NT2/D1 (cell line): ENCODE data around the gene DICER1.

Experiments
- DNase-seq: peaks from one replicate; pipeline ENCODE4 v3.0.0-alpha.2; 2011; ENCODE audit warnings: low read depth, low spot score
- H3K27me3 ChIP-seq: 2 replicates; pipeline ENCODE4 v1.6.0; 2011; ENCODE audit warnings: mild to moderate bottlenecking; ENCODE audit not compliant: insufficient read length, insufficient read depth
- H3K36me3 ChIP-seq: 2 replicates; pipeline ENCODE4 v1.6.1; 2011; ENCODE audit warnings: mild to moderate bottlenecking, low read length, mixed read lengths; ENCODE audit not compliant: insufficient read depth, insufficient read length
- H3K4me1 ChIP-seq: 2 replicates; pipeline ENCODE4 v1.5.1; 2011; ENCODE audit not compliant: insufficient read depth, insufficient read length
- H3K4me3 ChIP-seq: 2 replicates; pipeline ENCODE4 v1.5.1; 2011; ENCODE audit warnings: low read depth; ENCODE audit not compliant: insufficient read length
- H3K9ac ChIP-seq: 2 replicates; pipeline ENCODE4 v1.6.0; 2011; ENCODE audit warnings: low read depth; ENCODE audit not compliant: insufficient read length
- H3K9me3 ChIP-seq: 2 replicates; pipeline ENCODE4 v1.5.1; 2011; ENCODE audit warnings: mild to moderate bottlenecking, low read length; ENCODE audit not compliant: insufficient read depth
- SUZ12 ChIP-seq: IDR thresholded peaks from 2 replicates; pipeline ENCODE4 v1.6.1; 2011; ENCODE audit not compliant: insufficient read length, insufficient read depth; ENCODE audit errors: extremely low read depth
- YY1 ChIP-seq: IDR thresholded peaks from 2 replicates; pipeline ENCODE4 v1.6.1; 2011; ENCODE audit not compliant: insufficient read length, insufficient read depth
- ZNF274 ChIP-seq: IDR thresholded peaks from 2 replicates; pipeline ENCODE4 v1.6.1; 2011; ENCODE audit warnings: mild to moderate bottlenecking, low read depth, low read length

The DICER1 gene

DNA sequence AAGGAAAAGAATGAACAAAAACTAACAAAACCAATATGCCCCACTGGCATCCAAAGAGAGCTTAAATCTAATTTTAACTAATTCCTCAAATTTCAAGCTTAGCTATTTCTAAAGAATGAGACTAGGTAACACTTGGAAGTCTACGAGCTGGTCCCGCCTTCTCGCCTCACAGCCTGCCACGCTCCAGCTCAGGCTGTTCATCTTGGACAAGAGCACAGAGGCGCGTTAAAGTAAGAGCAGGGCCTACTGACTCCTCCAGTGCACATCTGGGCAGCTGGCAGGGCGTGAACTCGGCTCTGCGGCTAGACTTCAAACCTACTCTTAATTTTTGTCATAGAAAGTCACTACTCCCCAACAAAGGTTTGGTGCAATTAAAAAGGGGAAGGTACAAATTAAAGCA lies 64.6 kb downstream of the DICER1 start:
- no peak overlapping the region for H3K9ac ChIP-seq
- no peaks in the 10 kb centered on the region for H3K4me1 ChIP-seq
- H3K9me3 ChIP-seq: no peaks in the 10 kb centered on the region
- peaks cover 59% of the 10 kb centered on the region for H3K36me3 ChIP-seq
- no peaks in the 10 kb centered on the region for H3K27me3 ChIP-seq
- H3K4me3 ChIP-seq: no peak overlapping the region
- TF ChIP-seq ZNF274: no peak
- no peak for TF ChIP-seq YY1
- no peak for TF ChIP-seq SUZ12
- DNase-seq: no peak

DNA sequence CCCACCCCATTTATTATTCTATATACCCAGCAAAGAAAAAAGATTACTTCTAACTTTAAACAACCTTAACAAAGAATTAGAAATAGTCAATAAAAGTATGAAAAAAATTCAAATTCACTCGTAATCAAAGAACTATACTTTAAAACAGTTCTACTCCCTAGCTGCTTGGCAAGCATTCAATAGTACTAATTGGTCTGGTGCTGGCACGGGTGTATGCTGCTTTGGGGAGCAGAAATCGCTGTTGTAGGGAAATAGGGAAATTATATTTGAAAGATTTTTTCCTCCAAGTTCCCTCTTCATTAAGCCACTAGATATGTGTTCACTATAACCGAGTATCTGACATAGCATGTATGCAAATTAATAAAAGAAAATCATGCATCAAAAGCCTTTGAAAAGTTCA lies 65.7 kb downstream of the DICER1 start:
- Histone ChIP-seq H3K36me3 (peaks cover 63% of the 10 kb centered on the region), H3K4me1 (no peaks in the 10 kb centered on the region), H3K9me3 (no peaks in the 10 kb centered on the region), H3K4me3 (no peak overlapping the region), H3K27me3 (no peaks in the 10 kb centered on the region), H3K9ac (no peak overlapping the region)
- TF ChIP-seq ZNF274 (no peak), SUZ12 (no peak), YY1 (no peak)
- no peak for DNase-seq

DNA sequence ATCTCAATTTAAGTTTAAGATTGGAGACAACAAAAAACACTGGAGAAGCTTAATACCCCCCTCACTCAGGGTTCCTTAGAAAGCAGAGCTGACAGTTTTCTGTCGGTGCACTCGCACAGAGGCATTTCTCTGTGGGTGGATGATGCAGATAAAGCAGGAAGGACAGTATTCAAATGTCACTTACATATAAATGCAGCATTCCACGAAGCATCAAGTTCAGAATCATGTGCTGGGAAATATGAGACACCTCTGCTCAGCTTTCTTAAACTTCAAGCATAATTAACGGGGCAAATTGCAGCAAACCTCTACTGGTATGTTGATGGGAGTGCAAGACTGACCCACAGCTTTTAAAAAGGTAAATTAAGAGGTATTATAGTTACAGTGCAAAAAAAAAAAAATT lies 68.7 kb downstream of the DICER1 start:
- Histone ChIP-seq H3K9me3 (no peaks in the 10 kb centered on the region), H3K36me3 (peaks cover 42% of the 10 kb centered on the region), H3K4me3 (no peak overlapping the region), H3K9ac (no peak overlapping the region), H3K27me3 (no peaks in the 10 kb centered on the region), H3K4me1 (no peaks in the 10 kb centered on the region)
- no peak for DNase-seq
- TF ChIP-seq YY1: no peak

DNA sequence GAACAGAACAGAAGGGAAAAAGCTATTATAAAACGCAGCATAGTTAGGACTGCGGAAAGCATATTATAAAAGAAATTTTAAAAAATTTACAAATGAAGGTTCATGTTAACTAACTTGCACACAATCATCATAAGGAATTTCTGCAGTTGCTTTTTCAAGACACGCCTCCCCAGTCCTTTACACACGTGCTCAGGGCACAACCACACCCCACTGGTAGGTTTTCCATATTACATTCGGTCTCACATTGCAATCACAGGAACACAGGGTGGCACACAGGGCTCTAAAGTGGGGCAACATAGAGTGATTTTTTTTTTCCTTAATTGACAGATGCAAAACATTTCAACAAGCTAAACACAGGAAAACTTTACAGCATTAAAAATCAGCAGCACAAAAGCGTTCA lies 69.7 kb downstream of the DICER1 start:
- Histone ChIP-seq H3K36me3 (peaks cover 32% of the 10 kb centered on the region), H3K27me3 (no peaks in the 10 kb centered on the region), H3K4me3 (no peak overlapping the region)

DNA sequence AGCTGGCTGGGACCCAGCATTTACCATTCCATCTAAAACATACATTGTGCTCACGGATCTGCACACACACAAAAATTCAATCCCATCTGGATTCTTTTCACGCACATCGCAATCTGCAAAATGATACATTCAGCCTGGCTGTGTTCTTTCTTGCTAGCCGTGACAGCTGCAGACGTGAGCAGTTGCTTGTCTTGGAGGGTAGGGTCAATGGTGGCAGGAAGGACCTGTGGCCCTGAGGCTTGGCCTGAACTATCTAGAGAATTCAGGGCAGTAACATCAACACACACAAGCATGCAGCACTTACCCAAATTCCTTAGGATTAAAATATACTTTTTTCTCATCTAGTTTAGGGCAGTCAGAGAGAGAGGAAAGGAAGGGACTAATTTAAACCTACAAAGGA lies 72.0 kb downstream of the DICER1 start:
- peaks cover 17% of the 10 kb centered on the region for H3K36me3 ChIP-seq
- TF ChIP-seq ZNF274: no peak
- no peak for TF ChIP-seq YY1
- TF ChIP-seq SUZ12: no peak
- no peak overlapping the region for H3K9ac ChIP-seq
- DNase-seq: no peak
- no peak overlapping the region for H3K4me3 ChIP-seq
- no peaks in the 10 kb centered on the region for H3K27me3 ChIP-seq
- H3K4me1 ChIP-seq: no peaks in the 10 kb centered on the region
- H3K9me3 ChIP-seq: no peaks in the 10 kb centered on the region

More for the DNA sequence above, 69.7 kb downstream of the DICER1 start:
- H3K9me3 ChIP-seq: no peaks in the 10 kb centered on the region
- no peak overlapping the region for H3K9ac ChIP-seq
- no peaks in the 10 kb centered on the region for H3K4me1 ChIP-seq
- TF ChIP-seq SUZ12: no peak
- DNase-seq: no peak

DNA sequence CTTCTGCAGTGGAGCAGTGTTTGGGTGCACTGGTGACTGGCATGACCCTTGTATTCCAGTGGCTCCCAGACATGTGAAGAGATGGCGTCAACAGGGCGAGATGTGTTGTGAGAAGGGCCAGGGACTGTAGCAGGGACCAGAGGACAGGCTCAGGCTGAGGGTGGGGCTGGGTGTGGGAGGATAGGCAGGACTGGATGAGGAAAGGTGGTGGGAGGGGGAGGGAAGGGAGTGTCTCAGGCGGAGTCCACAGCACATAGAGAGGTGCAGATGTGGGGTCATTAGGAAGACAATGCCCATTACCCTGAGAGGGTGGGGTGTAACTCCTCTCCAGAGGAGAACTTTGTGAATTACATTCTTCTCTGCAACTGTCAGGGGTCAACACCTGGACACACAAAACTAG lies 78.5 kb downstream of the DICER1 start:
- Histone ChIP-seq H3K9me3 (no peaks in the 10 kb centered on the region), H3K27me3 (no peaks in the 10 kb centered on the region), H3K36me3 (no peaks in the 10 kb centered on the region), H3K4me3 (no peak overlapping the region), H3K9ac (no peak overlapping the region), H3K4me1 (peaks cover 1% of the 10 kb centered on the region)
- DNase-seq: peak; percentile 48
- no peak for TF ChIP-seq YY1
- no peak for TF ChIP-seq ZNF274
- TF ChIP-seq SUZ12: no peak

DNA sequence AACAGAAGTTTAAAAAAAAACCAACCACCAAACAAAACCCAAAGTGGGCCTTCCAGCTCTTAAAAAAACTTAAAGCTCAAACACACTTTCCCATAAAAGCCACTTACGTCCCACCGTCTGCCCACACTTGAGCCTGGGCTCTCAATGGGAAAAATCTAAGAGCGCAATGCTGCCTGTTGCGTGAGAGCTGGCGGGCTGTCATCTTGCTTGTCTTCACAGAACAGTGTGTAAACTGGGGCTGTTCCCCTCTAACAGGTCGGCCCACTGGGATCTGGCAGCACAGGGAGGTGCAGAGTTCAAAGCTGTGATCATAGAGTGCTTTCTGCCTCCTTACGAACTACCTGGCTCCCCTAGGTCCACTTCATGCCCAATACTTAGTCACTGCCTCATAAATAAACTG lies 80.0 kb downstream of the DICER1 start:
- Histone ChIP-seq H3K9ac (no peak overlapping the region), H3K27me3 (no peaks in the 10 kb centered on the region), H3K9me3 (no peaks in the 10 kb centered on the region), H3K36me3 (no peaks in the 10 kb centered on the region), H3K4me3 (no peak overlapping the region), H3K4me1 (peaks cover 1% of the 10 kb centered on the region)
- TF ChIP-seq ZNF274 (no peak), SUZ12 (no peak), YY1 (no peak)
- no peak for DNase-seq

DNA sequence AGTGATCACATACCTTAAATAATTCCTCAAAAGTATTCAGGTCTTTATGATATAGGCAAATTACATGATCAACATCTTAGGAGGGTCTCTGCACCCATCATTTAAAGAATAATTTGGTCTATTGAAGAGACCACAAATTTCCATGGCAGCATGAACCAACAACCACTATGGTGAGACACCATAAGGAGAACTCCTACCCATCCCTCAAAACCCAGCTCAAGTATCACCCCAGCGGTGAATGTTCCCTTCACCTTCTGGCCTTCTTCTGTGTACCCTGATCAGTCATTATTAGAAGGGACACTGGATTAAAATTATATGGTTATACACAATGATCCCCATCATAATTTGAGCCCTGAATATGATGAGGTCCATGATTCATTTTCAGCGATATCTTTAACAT lies 81.5 kb downstream of the DICER1 start:
- no peak for DNase-seq
- Histone ChIP-seq H3K9ac (no peak overlapping the region), H3K27me3 (no peaks in the 10 kb centered on the region), H3K9me3 (no peaks in the 10 kb centered on the region), H3K36me3 (no peaks in the 10 kb centered on the region), H3K4me1 (peaks cover 4% of the 10 kb centered on the region), H3K4me3 (no peak overlapping the region)
- TF ChIP-seq ZNF274 (no peak), YY1 (no peak), SUZ12 (no peak)
